ENCODE data around the gene ARHGAP20.
"Not testable (repeated sequence)": the region's sequence is repeated elsewhere in the genome, so short reads cannot be mapped to it uniquely, and the experiment has no call there.

ARHGAP20 gene

GRCh38 chr11:110619366-110619765, 92.9 kb downstream of the ARHGAP20 start:
- not testable (repeated sequence) for DNase-seq (ENCODE audit: low spot score); FAIRE-seq

- FAIRE-seq = no peak
- no peak for DNase-seq (ENCODE audit: low spot score)
These were observed 98.2 kb downstream of the ARHGAP20 start for GRCh38 chr11:110614031-110614430.

- FAIRE-seq (no peak), DNase-seq (ENCODE audit: low spot score) (no peak)
These were observed 98.9 kb downstream of the ARHGAP20 start for GRCh38 chr11:110613197-110613918.

GRCh38 chr11:110606415-110606814, 105.8 kb downstream of the ARHGAP20 start:
- FAIRE-seq = no peak
- DNase-seq (ENCODE audit: low spot score) = no peak

GRCh38 chr11:110601936-110602335, 110.3 kb downstream of the ARHGAP20 start:
- FAIRE-seq = no peak
- no peak for DNase-seq (ENCODE audit: low spot score)

GRCh38 chr11:110600322-110600721, 111.9 kb downstream of the ARHGAP20 start:
- DNase-seq (ENCODE audit: low spot score) (no peak), FAIRE-seq (no peak)

GRCh38 chr11:110599207-110599606, 113.0 kb downstream of the ARHGAP20 start:
- FAIRE-seq = no peak
- DNase-seq (ENCODE audit: low spot score) = no peak

- FAIRE-seq (no peak), DNase-seq (ENCODE audit: low spot score) (no peak)
These were observed 113.5 kb downstream of the ARHGAP20 start for GRCh38 chr11:110598725-110599124.

GRCh38 chr11:110587972-110588371, 124.3 kb downstream of the ARHGAP20 start:
- FAIRE-seq = no peak
- no peak for DNase-seq (ENCODE audit: low spot score)

- DNase-seq (ENCODE audit: low spot score) (no peak), FAIRE-seq (no peak)
These were observed 125.1 kb downstream of the ARHGAP20 start for GRCh38 chr11:110587129-110587528.

GRCh38 chr11:110584150-110584549, 128.1 kb downstream of the ARHGAP20 start:
- FAIRE-seq (no peak), DNase-seq (ENCODE audit: low spot score) (no peak)

- DNase-seq (ENCODE audit: low spot score) (no peak), FAIRE-seq (no peak)
These were observed 129.4 kb downstream of the ARHGAP20 start for GRCh38 chr11:110582728-110583432.

GRCh38 chr11:110580571-110580970, 131.7 kb downstream of the ARHGAP20 start:
- DNase-seq (ENCODE audit: low spot score) = no peak
- no peak for FAIRE-seq

- no peak for FAIRE-seq
- DNase-seq (ENCODE audit: low spot score) = no peak
These were observed 138.8 kb downstream of the ARHGAP20 start for GRCh38 chr11:110573411-110573810.

GRCh38 chr11:110571081-110571720, 141.0 kb downstream of the ARHGAP20 start:
- DNase-seq (ENCODE audit: low spot score) (no peak), FAIRE-seq (no peak)

GRCh38 chr11:110566577-110566976, 145.7 kb downstream of the ARHGAP20 start:
- no peak for DNase-seq (ENCODE audit: low spot score)
- FAIRE-seq = no peak

GRCh38 chr11:110565357-110566336, 146.6 kb downstream of the ARHGAP20 start:
- FAIRE-seq = no peak

GRCh38 chr11:110564676-110565356, 147.4 kb downstream of the ARHGAP20 start:
- no peak for DNase-seq (ENCODE audit: low spot score)
- FAIRE-seq = no peak

More at GRCh38 chr11:110565357-110566336, 146.6 kb downstream of the ARHGAP20 start:
- no peak for DNase-seq (ENCODE audit: low spot score)

GRCh38 chr11:110544779-110545178, 167.5 kb downstream of the ARHGAP20 start:
- DNase-seq (ENCODE audit: low spot score) = no peak
- no peak for FAIRE-seq

GRCh38 chr11:110538154-110538553, 174.1 kb downstream of the ARHGAP20 start:
- FAIRE-seq = no peak
- no peak for DNase-seq (ENCODE audit: low spot score)

All from RCC 7860 (cell line).